Esophagus squamous epithelium (tissue), 4 donors: Measurements from ENCODE around the gene CST9.

Experiments used
- POLR2A ChIP-seq, 4 donors: fragments of 450-650 bp; IDR thresholded peaks; one replicate each; pipeline ENCODE4 v1.6.1; 2017; ENCODE audit warnings: antibody characterized with exemption in 4 of 4, mild to moderate bottlenecking in 4 of 4, moderate library complexity in 3 of 4
- TF ChIP-seq, protein P1 (sequence below), 6 experiments: fragments of 450-650 bp in 4 of 6; fragments of 200-600 bp in 2 of 6; sonication (generic) in 2 of 6; IDR thresholded peaks; one replicate each; pipeline ENCODE4 v1.5.1; 2016 to 2019; ENCODE audit warnings: antibody characterized with exemption in 6 of 6, mild to moderate bottlenecking in 4 of 6, moderate library complexity in 4 of 6

DNA sequence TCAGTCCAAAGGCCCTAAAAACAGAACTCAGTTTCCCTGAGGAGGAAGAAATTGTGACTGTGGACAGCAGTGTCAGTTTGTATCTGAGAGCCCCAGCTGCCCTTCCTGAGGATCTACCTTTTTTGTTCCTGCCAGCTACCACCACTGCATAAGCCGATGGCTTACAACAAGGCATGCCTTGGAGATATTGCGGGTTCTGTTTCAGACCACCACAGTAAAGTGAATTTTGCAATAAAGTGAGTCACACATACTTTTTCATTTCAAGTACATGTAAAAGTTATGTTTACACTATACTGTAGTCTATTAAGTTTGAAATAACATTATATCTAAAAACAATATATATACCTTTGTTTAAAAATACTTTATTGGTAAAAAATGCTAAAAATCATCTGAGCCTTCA, 41.6 kb upstream of the CST9 start:
- TF ChIP-seq, protein P1, sequence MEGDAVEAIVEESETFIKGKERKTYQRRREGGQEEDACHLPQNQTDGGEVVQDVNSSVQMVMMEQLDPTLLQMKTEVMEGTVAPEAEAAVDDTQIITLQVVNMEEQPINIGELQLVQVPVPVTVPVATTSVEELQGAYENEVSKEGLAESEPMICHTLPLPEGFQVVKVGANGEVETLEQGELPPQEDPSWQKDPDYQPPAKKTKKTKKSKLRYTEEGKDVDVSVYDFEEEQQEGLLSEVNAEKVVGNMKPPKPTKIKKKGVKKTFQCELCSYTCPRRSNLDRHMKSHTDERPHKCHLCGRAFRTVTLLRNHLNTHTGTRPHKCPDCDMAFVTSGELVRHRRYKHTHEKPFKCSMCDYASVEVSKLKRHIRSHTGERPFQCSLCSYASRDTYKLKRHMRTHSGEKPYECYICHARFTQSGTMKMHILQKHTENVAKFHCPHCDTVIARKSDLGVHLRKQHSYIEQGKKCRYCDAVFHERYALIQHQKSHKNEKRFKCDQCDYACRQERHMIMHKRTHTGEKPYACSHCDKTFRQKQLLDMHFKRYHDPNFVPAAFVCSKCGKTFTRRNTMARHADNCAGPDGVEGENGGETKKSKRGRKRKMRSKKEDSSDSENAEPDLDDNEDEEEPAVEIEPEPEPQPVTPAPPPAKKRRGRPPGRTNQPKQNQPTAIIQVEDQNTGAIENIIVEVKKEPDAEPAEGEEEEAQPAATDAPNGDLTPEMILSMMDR (IDR thresholded peaks at IDR 0.05) = no peak
- no peak for TF ChIP-seq POLR2A (IDR thresholded peaks at IDR 0.05)
